AG04450 (cell line): Measurements from ENCODE around the gene PTPRD. TPM values are rescaled to one million over a fixed set of nuclear protein-coding genes. Genes with fewer than 3 reads are reported as not detected.

Experiments used
- CTCF ChIA-PET: fragments of 300-600, 350-600 bp; formaldehyde crosslinking; extraction: SDS; loops from one replicate; lab custom pipeline; 2022; ENCODE audit warnings: antibody characterized with exemption, inconsistent platforms; lab: Charles Lee
- POLR2A ChIA-PET: fragments of 350-600 bp; formaldehyde crosslinking; extraction: SDS; loops from one replicate; lab custom pipeline; 2021; ENCODE audit warnings: antibody characterized with exemption, inconsistent platforms; lab: Yijun Ruan, JAX
- DNase-seq: peaks from one replicate; pipeline ENCODE4 v3.0.0-alpha.2; 2011; ENCODE audit warnings: low read depth, low spot score
- H3K27ac ChIP-seq: one replicate; pipeline ENCODE4 v1.5.1; 2012; ENCODE audit warnings: low read depth, low read length, control low read depth
- H3K27me3 ChIP-seq: one replicate; pipeline ENCODE4 v1.6.0; 2012; ENCODE audit warnings: low read length; ENCODE audit not compliant: control insufficient read depth, insufficient read depth
- H3K4me3 ChIP-seq: 2 replicates; pipeline ENCODE4 v1.5.1; 2011; ENCODE audit warnings: mild to moderate bottlenecking, low read depth, low read length, control low read depth
- H3K9me3 ChIP-seq: 2 replicates; pipeline ENCODE4 v1.5.1; 2012; ENCODE audit warnings: low read length; ENCODE audit not compliant: control insufficient read depth, insufficient read depth
- polyA plus RNA-seq: library from polyadenylated mRNA; depleted of rRNA; stranded (reverse); fragments of >200 nt; gene quantifications from 2 replicates; pipeline ENCODE4 v1.2.3, GENCODE V29; 2011
- TF ChIP-seq, protein P1 (sequence below): IDR thresholded peaks from 2 replicates; pipeline ENCODE4 v1.5.1; 2011; ENCODE audit warnings: low read depth, low read length, control low read depth, inconsistent platforms

Gene PTPRD
- polyA plus RNA-seq, 1 experiment: 0.19 TPM

DNA sequence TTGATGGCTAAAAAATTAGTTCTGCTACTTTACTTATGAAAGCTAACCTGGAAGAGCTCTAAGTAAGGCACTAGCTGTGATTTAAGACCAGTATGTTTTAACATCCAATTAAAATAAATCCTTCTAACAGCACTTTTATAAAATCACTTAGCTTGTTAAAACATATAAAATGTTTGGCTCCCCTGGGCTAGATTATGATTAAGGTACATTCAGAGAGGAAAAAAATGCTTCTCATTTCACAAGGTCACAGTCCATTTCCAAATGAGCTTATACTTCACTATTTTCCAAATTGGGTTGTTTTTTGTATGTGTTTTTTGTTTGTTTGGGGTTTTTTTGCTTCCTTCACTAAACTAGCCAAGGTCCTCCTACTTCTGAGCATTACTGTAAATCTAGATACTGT lies 1938.3 kb downstream of the PTPRD start:
- H3K27ac ChIP-seq: no peak overlapping the region
- DNase-seq: no peak
- ChIA-PET POLR2A (no interaction called here), CTCF (no interaction called here)
- H3K9me3 ChIP-seq: no peaks in the 10 kb centered on the region
- TF ChIP-seq, protein P1, sequence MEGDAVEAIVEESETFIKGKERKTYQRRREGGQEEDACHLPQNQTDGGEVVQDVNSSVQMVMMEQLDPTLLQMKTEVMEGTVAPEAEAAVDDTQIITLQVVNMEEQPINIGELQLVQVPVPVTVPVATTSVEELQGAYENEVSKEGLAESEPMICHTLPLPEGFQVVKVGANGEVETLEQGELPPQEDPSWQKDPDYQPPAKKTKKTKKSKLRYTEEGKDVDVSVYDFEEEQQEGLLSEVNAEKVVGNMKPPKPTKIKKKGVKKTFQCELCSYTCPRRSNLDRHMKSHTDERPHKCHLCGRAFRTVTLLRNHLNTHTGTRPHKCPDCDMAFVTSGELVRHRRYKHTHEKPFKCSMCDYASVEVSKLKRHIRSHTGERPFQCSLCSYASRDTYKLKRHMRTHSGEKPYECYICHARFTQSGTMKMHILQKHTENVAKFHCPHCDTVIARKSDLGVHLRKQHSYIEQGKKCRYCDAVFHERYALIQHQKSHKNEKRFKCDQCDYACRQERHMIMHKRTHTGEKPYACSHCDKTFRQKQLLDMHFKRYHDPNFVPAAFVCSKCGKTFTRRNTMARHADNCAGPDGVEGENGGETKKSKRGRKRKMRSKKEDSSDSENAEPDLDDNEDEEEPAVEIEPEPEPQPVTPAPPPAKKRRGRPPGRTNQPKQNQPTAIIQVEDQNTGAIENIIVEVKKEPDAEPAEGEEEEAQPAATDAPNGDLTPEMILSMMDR: no peak
- H3K4me3 ChIP-seq: no peak overlapping the region
- H3K27me3 ChIP-seq: no peaks in the 10 kb centered on the region

DNA sequence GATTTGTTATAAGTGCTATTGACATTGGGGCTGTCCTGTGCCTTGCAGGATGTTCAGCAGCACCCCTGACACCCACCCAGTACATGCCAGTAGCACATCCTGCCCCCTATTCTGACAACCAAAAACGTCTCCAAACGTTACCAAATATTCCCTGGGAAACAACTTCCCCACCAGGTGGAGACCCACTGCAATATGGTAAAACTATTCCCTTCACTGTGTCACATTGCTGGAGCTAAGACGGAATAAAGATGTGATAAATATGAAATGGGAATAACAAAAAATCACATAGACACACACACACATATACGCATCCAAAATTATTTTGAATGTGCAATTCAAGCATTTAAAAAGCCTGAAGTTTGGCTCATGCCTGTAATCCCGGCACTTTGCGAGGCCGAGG lies 1939.0 kb downstream of the PTPRD start:
- POLR2A ChIA-PET: no interaction called here

DNA sequence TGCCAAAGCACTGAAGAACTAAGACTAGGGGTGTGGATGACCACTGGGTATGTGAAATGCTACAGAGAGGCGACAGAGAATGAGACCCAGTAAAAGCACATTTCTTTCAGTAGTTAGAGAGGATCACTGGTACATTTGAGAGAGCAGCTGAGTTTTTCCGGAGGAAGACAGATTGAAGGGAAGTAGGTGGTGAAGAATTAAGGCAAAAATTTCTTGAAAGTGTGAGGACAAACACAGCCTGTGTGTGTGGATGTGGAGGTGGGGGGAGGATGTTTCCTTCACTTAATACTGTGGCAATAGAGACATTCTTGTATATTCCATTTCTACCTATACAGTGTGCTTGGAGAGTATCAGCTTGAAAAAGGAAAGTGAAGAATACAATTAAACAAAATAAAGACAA lies 1942.1 kb downstream of the PTPRD start:
- POLR2A ChIA-PET: no interaction called here
- CTCF ChIA-PET: no interaction called here
- Histone ChIP-seq H3K27me3 (no peaks in the 10 kb centered on the region), H3K4me3 (no peak overlapping the region), H3K9me3 (no peaks in the 10 kb centered on the region), H3K27ac (no peak overlapping the region)
- DNase-seq: no peak
- TF ChIP-seq, protein P1: no peak

More for the DNA sequence above, 1939.0 kb downstream of the PTPRD start:
- Histone ChIP-seq H3K27me3 (no peaks in the 10 kb centered on the region), H3K9me3 (no peaks in the 10 kb centered on the region), H3K4me3 (no peak overlapping the region), H3K27ac (no peak overlapping the region)
- no peak for DNase-seq
- CTCF ChIA-PET: no interaction called here
- TF ChIP-seq, protein P1: no peak

DNA sequence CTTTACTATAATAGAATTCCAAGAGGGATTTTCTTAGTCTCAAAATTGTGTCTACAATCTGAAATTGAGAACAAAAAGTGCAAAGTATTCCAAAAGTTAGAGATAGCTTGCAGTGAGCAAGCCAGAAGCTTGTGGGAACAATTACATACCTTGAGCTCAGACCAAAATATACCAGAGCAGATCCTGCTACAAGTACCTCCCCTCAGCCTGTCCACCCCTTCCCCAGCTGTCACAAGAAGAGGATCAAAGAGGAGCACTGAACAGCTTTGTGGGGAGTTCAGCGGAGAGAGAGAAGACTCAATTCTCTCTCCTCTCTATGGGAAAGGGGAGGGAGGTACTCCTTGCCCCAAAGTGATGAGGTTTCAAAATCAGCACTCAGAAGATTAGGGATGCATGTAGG lies 1944.1 kb downstream of the PTPRD start:
- ChIA-PET CTCF (no interaction called here), POLR2A (no interaction called here)
- H3K27ac ChIP-seq: no peak overlapping the region

DNA sequence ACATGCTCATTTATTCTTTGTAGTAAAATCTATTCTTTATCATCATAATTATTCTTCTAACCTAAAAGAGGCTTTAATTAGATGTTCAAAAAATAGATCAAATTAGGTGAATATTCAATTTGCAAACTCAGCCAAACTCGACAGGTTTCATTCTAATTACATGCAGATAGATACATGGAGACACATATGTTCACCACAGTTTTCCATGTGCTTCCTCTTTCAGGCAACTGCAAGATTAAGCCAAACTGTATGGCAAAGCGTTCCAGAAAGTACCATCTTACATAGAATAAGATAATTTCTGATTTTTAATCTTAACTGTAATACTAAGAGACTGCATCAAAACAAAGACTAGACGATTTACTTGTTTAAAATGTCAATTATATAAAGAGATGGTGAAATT lies 1944.6 kb downstream of the PTPRD start:
- H3K27ac ChIP-seq: no peak overlapping the region
- POLR2A ChIA-PET: no interaction called here
- no peak overlapping the region for H3K4me3 ChIP-seq
- no peaks in the 10 kb centered on the region for H3K27me3 ChIP-seq
- CTCF ChIA-PET: no interaction called here
- no peaks in the 10 kb centered on the region for H3K9me3 ChIP-seq
- TF ChIP-seq, protein P1: no peak
- no peak for DNase-seq

More for the DNA sequence above, 1944.1 kb downstream of the PTPRD start:
- no peaks in the 10 kb centered on the region for H3K27me3 ChIP-seq
- DNase-seq: no peak
- H3K4me3 ChIP-seq: no peak overlapping the region
- H3K9me3 ChIP-seq: no peaks in the 10 kb centered on the region
- TF ChIP-seq, protein P1: no peak
